H4 (cell line): ENCODE data around the gene AMMECR1. TPM values are rescaled to one million over a fixed set of nuclear protein-coding genes. Genes with fewer than 3 reads are reported as not detected.
"Not testable (repeated sequence)": the region's sequence is repeated elsewhere in the genome, so short reads cannot be mapped to it uniquely, and the experiment has no call there.

Experiments
- DNase-seq: peaks from one replicate; pipeline ENCODE4 v3.0.0-alpha.2; 2015; ENCODE audit warnings: low spot score
- total RNA-seq: library from RNA; depleted of rRNA; stranded (reverse); fragments of >200 nt; shearing (Covaris generic); gene quantifications from 2 replicates; pipeline ENCODE4 v1.2.3, GENCODE V29; 2014; rRNA removed

AMMECR1 gene
- total RNA-seq, 1 experiment from 2014 or later: 24.3 TPM

- no peak for DNase-seq
Observed at GRCh38 chrX:110171442-110171841, 146.4 kb downstream of the AMMECR1 start.

- no peak for DNase-seq
Observed at GRCh38 chrX:110170029-110170428, 147.9 kb downstream of the AMMECR1 start.

GRCh38 chrX:110168585-110168984 is 149.3 kb downstream of the AMMECR1 start:
- DNase-seq: no peak

GRCh38 chrX:110167952-110168451 is 149.9 kb downstream of the AMMECR1 start:
- no peak for DNase-seq

- DNase-seq: no peak
Observed at GRCh38 chrX:110163488-110163887, 154.4 kb downstream of the AMMECR1 start.

GRCh38 chrX:110162867-110163266 is 155.0 kb downstream of the AMMECR1 start:
- DNase-seq: no peak

- no peak for DNase-seq
Observed at GRCh38 chrX:110162131-110162530, 155.8 kb downstream of the AMMECR1 start.

GRCh38 chrX:110161361-110161686 is 156.6 kb downstream of the AMMECR1 start:
- no peak for DNase-seq

- no peak for DNase-seq
Observed at GRCh38 chrX:110159865-110160264, 158.0 kb downstream of the AMMECR1 start.

GRCh38 chrX:110159235-110159634 is 158.7 kb downstream of the AMMECR1 start:
- no peak for DNase-seq

- DNase-seq: no peak
Observed at GRCh38 chrX:110157444-110157843, 160.4 kb downstream of the AMMECR1 start.

- DNase-seq: no peak
Observed at GRCh38 chrX:110156167-110156754, 161.6 kb downstream of the AMMECR1 start.

GRCh38 chrX:110155759-110156158 is 162.1 kb downstream of the AMMECR1 start:
- DNase-seq: no peak

- DNase-seq: not testable (repeated sequence)
Observed at GRCh38 chrX:110154328-110154727, 163.6 kb downstream of the AMMECR1 start.

GRCh38 chrX:110153896-110154295 is 164.0 kb downstream of the AMMECR1 start:
- DNase-seq: no peak

GRCh38 chrX:110153244-110153643 is 164.6 kb downstream of the AMMECR1 start:
- DNase-seq: no peak

GRCh38 chrX:110146521-110146920 is 171.4 kb downstream of the AMMECR1 start:
- peak; percentile 33 for DNase-seq

GRCh38 chrX:110145854-110146253 is 172.0 kb downstream of the AMMECR1 start:
- peak; percentile 13 for DNase-seq

- DNase-seq: no peak
Observed at GRCh38 chrX:110145311-110145710, 172.6 kb downstream of the AMMECR1 start.

Other genes starting within 250 kb of the AMMECR1 start
- 0.04 and 0.15 TPM in 2 replicates for gene RTL9, start 40.8 kb upstream of the AMMECR1 start, total RNA-seq